ENCODE measurements around the gene HSD3B1. TPM values are rescaled to one million over a fixed set of nuclear protein-coding genes. Genes with fewer than 3 reads are reported as not detected.
A peak's percentile ranks its signal among the peaks of the same experiment; 100 is the strongest.
"Not testable (repeated sequence)": the region's sequence is repeated elsewhere in the genome, so short reads cannot be mapped to it uniquely, and the experiment has no call there.

Gene HSD3B1
- total and polyA plus RNA-seq, 9 of the 15 experiments (the other 6 are each of a cell fraction or from before 2014, with no cell fraction given) = not detected

DNA sequence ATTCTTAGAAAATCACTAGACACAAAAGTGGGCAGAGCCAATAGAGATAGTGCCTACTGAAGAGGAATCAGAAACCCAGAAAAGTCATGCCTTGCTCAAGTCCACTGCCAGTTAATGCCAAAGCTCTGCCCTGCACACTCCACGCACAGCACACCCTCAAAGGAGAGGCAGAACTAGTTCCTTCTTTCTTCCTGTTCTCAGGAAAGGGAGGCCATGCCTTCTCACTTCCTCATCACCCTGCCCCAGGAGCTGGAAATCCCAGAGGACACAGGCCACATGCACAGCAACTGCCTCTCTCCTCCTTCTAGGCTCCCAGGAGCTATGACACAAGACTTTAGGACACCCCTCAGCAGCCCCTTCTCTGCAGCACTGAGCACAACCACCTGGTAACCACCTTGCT, 45.6 kb downstream of the HSD3B1 start:
- H3K9me1 ChIP-seq (ENCODE audit: control insufficient read depth, insufficient read depth, low read length); H3K36me3 ChIP-seq (ENCODE audit: control insufficient read depth, insufficient read depth, low read length); in situ Hi-C loops (cut with MboI); H3K27me3 ChIP-seq (ENCODE audit: control insufficient read depth in 2 of 2, insufficient read depth in 2 of 2, low read length in 2 of 2); H4K20me1 ChIP-seq (replicated peaks; ENCODE audit: control insufficient read depth, insufficient read depth, low read length); H3K9ac ChIP-seq (ENCODE audit: insufficient read depth in 1 of 2, low read depth in 2 of 2, low read length in 2 of 2); POLR2A ChIA-PET; H3K79me2 ChIP-seq (ENCODE audit: control insufficient read depth, insufficient read depth, low read length); H3K4me2 ChIP-seq (ENCODE audit: insufficient read depth, low read length); H3K4me1 ChIP-seq (replicated peaks in 1 of 2; ENCODE audit: control insufficient read depth in 2 of 2, insufficient read depth in 2 of 2, low read length in 2 of 2); CTCF ChIA-PET (ENCODE audit: low intra/inter-chr PET ratio); ATAC-seq; H2AFZ ChIP-seq (ENCODE audit: low read depth, low read length); BruUV-seq (replicated peaks); H3K9me3 ChIP-seq (replicated peaks; ENCODE audit: control insufficient read depth, insufficient read depth, low read depth, low read length); intact Hi-C loops (cut with micrococcal nuclease); H3K27ac ChIP-seq (ENCODE audit: extremely low read depth, low read depth, low read length); FAIRE-seq; DNase-seq (ENCODE audit: extremely low read depth in 1 of 4, low spot score in 3 of 4); H3K4me3 ChIP-seq: not testable (repeated sequence)
- 0% methylated on average over 1 of the region's 1 CpG for WGBS (ENCODE audit: insufficient coverage, low coverage, missing lambda C conversion rate)

DNA sequence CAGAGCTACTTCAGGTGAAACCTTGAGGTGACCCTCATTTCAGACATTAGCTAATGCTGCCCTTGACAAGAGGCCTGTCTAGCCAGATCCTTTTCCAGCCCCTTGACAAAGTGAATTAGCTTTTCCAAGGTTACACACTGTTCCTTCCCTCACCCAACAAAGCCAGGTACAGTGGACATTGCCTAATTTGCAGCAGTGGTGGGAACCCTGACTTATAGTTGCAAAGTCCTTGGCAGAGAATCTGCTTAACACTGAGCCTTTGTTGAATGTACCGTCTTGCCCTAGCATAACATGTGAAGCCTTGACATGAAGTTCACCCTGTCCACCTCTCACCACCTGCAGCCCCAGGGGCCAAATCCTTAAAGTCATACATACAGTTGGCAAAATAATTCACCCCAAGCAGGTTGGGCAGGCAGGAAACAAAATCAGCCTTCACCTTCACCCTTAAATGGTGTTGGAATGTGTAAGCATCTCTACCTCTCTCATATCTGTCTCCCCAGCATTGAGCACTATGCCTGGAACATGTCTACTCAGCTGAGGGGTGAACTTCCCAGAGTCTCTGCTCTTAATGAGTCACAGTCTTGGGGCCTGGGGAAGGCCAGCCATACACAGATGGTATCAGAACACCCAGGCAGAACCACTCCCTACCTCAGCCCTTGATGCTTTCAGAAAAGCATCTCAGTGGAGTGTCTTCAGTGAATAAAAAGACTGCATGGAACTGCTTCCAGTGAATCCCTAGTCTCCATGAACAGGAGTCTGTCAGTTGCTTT, 46.5 kb downstream of the HSD3B1 start:
- H3K4me3 ChIP-seq; H4K20me1 ChIP-seq (replicated peaks; ENCODE audit: control insufficient read depth, insufficient read depth, low read length); FAIRE-seq; CTCF ChIA-PET (ENCODE audit: low intra/inter-chr PET ratio); H2AFZ ChIP-seq (ENCODE audit: low read depth, low read length); H3K4me2 ChIP-seq (ENCODE audit: insufficient read depth, low read length); H3K79me2 ChIP-seq (ENCODE audit: control insufficient read depth, insufficient read depth, low read length); ATAC-seq; H3K4me1 ChIP-seq (replicated peaks in 1 of 2; ENCODE audit: control insufficient read depth in 2 of 2, insufficient read depth in 2 of 2, low read length in 2 of 2); intact Hi-C loops (cut with micrococcal nuclease); H3K9me3 ChIP-seq (replicated peaks; ENCODE audit: control insufficient read depth, insufficient read depth, low read depth, low read length); H3K27me3 ChIP-seq (ENCODE audit: control insufficient read depth in 2 of 2, insufficient read depth in 2 of 2, low read length in 2 of 2); in situ Hi-C loops (cut with MboI); H3K9ac ChIP-seq (ENCODE audit: insufficient read depth in 1 of 2, low read depth in 2 of 2, low read length in 2 of 2); H3K36me3 ChIP-seq (ENCODE audit: control insufficient read depth, insufficient read depth, low read length); BruUV-seq (replicated peaks); H3K9me1 ChIP-seq (ENCODE audit: control insufficient read depth, insufficient read depth, low read length); H3K27ac ChIP-seq (ENCODE audit: extremely low read depth, low read depth, low read length): not testable (repeated sequence)
- 8% methylated on average over 1 of the region's 1 CpG for WGBS (ENCODE audit: insufficient coverage, low coverage, missing lambda C conversion rate)
- TF ChIP-seq FOSL1 (tag; conservative IDR thresholded peaks at IDR 0.05) = peak; percentile 86
- peak in 1 of 4 experiments; percentile 17 for DNase-seq (ENCODE audit: extremely low read depth in 1 of 4, low spot score in 3 of 4)
- POLR2A ChIA-PET = interaction anchor here (1.3 kb wide), 1 partner anchor 9 kb away, joined by 4 read pairs; no protein-coding TSS in a partner anchor
